K562 (cell line): Measurements from ENCODE around the gene CASTOR1. TPM values are rescaled to one million over a fixed set of nuclear protein-coding genes. Genes with fewer than 3 reads are reported as not detected.

Experiments
- ARHGAP35 ChIP-seq: fragments of 450-650 bp; IDR thresholded peaks from 2 replicates; pipeline ENCODE4 v1.6.1; 2018; ENCODE audit not compliant: partially characterized antibody
- BHLHE40 ChIP-seq: IDR thresholded peaks from 2 replicates; pipeline ENCODE4 v1.6.1; 2011; ENCODE audit warnings: low read length, improper control_type of control experiment
- CBX2 ChIP-seq: fragments of 200-600 bp; sonication (generic); IDR thresholded peaks from one replicate; pipeline ENCODE4 v1.6.1; 2012; ENCODE audit warnings: mild to moderate bottlenecking, low read length, inconsistent platforms; ENCODE audit not compliant: insufficient read depth, poor library complexity, severe bottlenecking
- DIDO1 ChIP-seq: fragments of 450-650 bp; IDR thresholded peaks from 2 replicates; pipeline ENCODE4 v1.6.1; 2016; ENCODE audit warnings: low read depth, missing biosample characterization, missing genetic modification characterization
- EP300 ChIP-seq: IDR thresholded peaks from 2 replicates; pipeline ENCODE4 v1.6.1; 2012; ENCODE audit warnings: low read length, improper control_type of control experiment
- HDAC1 ChIP-seq, 2 experiments: fragments of 450-650 bp; IDR thresholded peaks; 2 replicates each; pipeline ENCODE4 v1.6.1; 2016 to 2017; ENCODE audit warnings: inconsistent platforms in 1 of 2, mild to moderate bottlenecking in 1 of 2, moderate library complexity in 1 of 2
- NCOA1 ChIP-seq: fragments of 450-650 bp; IDR thresholded peaks from 2 replicates; pipeline ENCODE4 v1.6.1; 2016; ENCODE audit warnings: low read depth
- NCOR1 ChIP-seq: fragments of 450-650 bp; IDR thresholded peaks from 2 replicates; pipeline ENCODE4 v1.6.1; 2016; ENCODE audit warnings: mild to moderate bottlenecking, moderate library complexity
- PHF21A ChIP-seq: fragments of 450-650 bp; IDR thresholded peaks from 2 replicates; pipeline ENCODE4 v1.6.1; 2017; ENCODE audit warnings: low read depth, borderline replicate concordance
- POLR2A ChIP-seq: fragments of 450-650 bp; conservative IDR thresholded peaks from 2 replicates; pipeline ENCODE4 v1.6.1; 2016
- POLR3G ChIP-seq: IDR thresholded peaks from 2 replicates; pipeline ENCODE4 v1.6.1; 2011; ENCODE audit not compliant: insufficient read length, insufficient replicate concordance; ENCODE audit errors: extremely low read depth
- RCOR1 ChIP-seq, 2 experiments: IDR thresholded peaks; 2 replicates each; pipeline ENCODE4 v1.6.1; 2012; ENCODE audit warnings: low read depth in 2 of 2, low read length in 2 of 2, borderline replicate concordance in 1 of 2, improper control_type of control experiment in 1 of 2
- SMARCA4 ChIP-seq: fragments of 450-650 bp; IDR thresholded peaks from 2 replicates; pipeline ENCODE4 v1.6.1; 2016
- SMARCC2 ChIP-seq: fragments of 450-650 bp; IDR thresholded peaks from 2 replicates; pipeline ENCODE4 v1.6.1; 2017; ENCODE audit warnings: antibody characterized with exemption, moderate library complexity, mild to moderate bottlenecking, low read depth
- SMC3 ChIP-seq: conservative IDR thresholded peaks from 2 replicates; pipeline ENCODE4 v1.6.1; 2011; ENCODE audit warnings: low read depth, low read length, improper control_type of control experiment; ENCODE audit not compliant: insufficient read depth
- STAG1 ChIP-seq: sonication (generic); formaldehyde crosslinking; IDR thresholded peaks from 2 replicates; pipeline ENCODE4 v1.5.0; 2020; ENCODE audit warnings: missing genetic modification reagents, borderline replicate concordance
- U2AF1 ChIP-seq: fragments of 200-400 bp; formaldehyde crosslinking; optimal IDR thresholded peaks from 2 replicates; pipeline ENCODE3; 2017; ENCODE audit warnings: mild to moderate bottlenecking, low read depth, low read length, moderate library complexity
- ZC3H11A ChIP-seq: IDR thresholded peaks from 2 replicates; pipeline ENCODE4 v1.6.1; 2012; ENCODE audit warnings: low read depth, low read length, improper control_type of control experiment
- ZNF140 ChIP-seq: fragments of 250-450 bp; sonication (Bioruptor Pico); IDR thresholded peaks from 2 replicates; pipeline ENCODE4 v1.8.0; 2021; ENCODE audit warnings: moderate library complexity, mild to moderate bottlenecking, inconsistent platforms
- ZNF696 ChIP-seq: fragments of 250-450 bp; sonication (Bioruptor Pico); conservative IDR thresholded peaks from 2 replicates; pipeline ENCODE4 v1.4.0; 2020; ENCODE audit warnings: mild to moderate bottlenecking, moderate library complexity
- ZNF76 ChIP-seq: fragments of 250-450 bp; sonication (Bioruptor Pico); IDR thresholded peaks from 2 replicates; pipeline ENCODE4 v1.4.0; 2020; ENCODE audit warnings: mild to moderate bottlenecking, moderate library complexity, borderline replicate concordance
- ZSCAN29 ChIP-seq: fragments of 450-650 bp; IDR thresholded peaks from 2 replicates; pipeline ENCODE4 v1.6.1; 2017
- polyA plus RNA-seq, 8 experiments: library from polyadenylated mRNA; depleted of rRNA in 4 of 8; stranded (reverse) in 5 of 8; unstranded in 3 of 8; fragments of >200 nt; fragmentation: Nextera tagmentation in 2 of 8; fragmentation: Illumina TruSeq in 1 of 8; extraction: Ambion mirVana in 2 of 8; extraction: Trizol in 1 of 8; gene quantifications; 2 replicates each; pipeline versions ENCODE4 v1.2.1 to v1.2.3, GENCODE V29; 2011 to 2014; ENCODE audit warnings: inconsistent platforms in 1 of 8, missing spikeins in 1 of 8
- total RNA-seq, 7 experiments: library from RNA; depleted of rRNA in 6 of 7; stranded (reverse); fragments of >200 nt in 6 of 7; fragmentation: Illumina TruSeq in 2 of 7; extraction: Trizol in 2 of 7; gene quantifications; 2 replicates each; pipeline versions ENCODE4 v1.2.1 to v1.2.3, GENCODE V29; 2011 to 2021; ENCODE audit warnings: low replicate concordance in 1 of 7
- TF ChIP-seq, protein P1 (sequence below): fragments of 200-800 bp; sonication (Bioruptor generic); IDR thresholded peaks from 2 replicates; pipeline ENCODE4 v1.6.1; 2017; ENCODE audit warnings: missing genetic modification characterization, missing compliant biosample characterization
- TF ChIP-seq, protein P2 (sequence below): fragments of 450-650 bp; formaldehyde crosslinking; IDR thresholded peaks from 2 replicates; pipeline ENCODE4 v1.4.0; 2020; ENCODE audit warnings: mild to moderate bottlenecking, mixed read lengths
- TF ChIP-seq, protein P3 (sequence below): fragments of 250-450 bp; sonication (Bioruptor Pico); IDR thresholded peaks from 2 replicates; pipeline ENCODE4 v1.5.0; 2020; ENCODE audit warnings: mild to moderate bottlenecking, borderline replicate concordance
- TF ChIP-seq, protein P4 (sequence below): fragments of 250-450 bp; sonication (Bioruptor Pico); IDR thresholded peaks from 2 replicates; pipeline ENCODE4 v1.8.0; 2021; ENCODE audit warnings: moderate library complexity, mild to moderate bottlenecking, inconsistent platforms

The CASTOR1 gene
- total and polyA plus RNA-seq, 9 of the 15 experiments (the other 6 are each of a cell fraction or from before 2014, with no cell fraction given): 0.35 to 2.6 (median 1.1) TPM

DNA sequence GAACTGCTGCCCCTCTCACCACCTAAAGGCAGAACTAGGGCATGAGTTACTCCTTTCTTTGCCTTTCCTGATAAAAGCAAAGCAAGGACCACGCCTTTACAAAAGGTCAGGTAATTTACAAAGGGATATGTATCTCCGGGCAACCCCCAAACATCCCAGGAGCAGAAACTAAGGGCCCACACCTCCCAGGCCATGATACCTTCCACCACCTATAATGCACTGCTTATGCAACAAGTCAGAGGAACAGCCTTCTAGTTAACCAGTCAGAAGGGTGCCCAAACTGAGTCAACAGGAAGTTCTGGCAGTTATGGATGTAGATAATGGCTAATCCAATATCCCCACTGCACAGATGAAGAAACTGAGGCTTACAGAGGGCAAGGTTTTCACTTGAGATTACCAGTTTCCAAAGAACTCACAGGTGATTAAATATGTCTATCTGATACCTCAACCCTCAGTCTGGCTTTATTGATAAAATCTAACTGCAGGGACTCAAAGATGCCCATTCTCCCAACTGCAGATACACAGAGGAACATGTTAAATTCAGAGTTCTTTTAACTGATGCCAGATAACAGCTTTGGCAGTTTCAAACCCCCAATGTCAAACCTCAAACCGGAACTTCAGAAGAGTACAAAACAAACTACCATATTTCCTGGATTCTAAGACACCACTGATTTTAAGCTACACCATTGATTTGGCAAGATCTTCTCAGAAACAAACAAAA lies 16.8 kb upstream of the CASTOR1 start (continued):
- peak; percentile 36; the same call in 1 of the 2 replicates for TF ChIP-seq NCOR1
- TF ChIP-seq U2AF1: no peak
- TF ChIP-seq, protein P1, sequence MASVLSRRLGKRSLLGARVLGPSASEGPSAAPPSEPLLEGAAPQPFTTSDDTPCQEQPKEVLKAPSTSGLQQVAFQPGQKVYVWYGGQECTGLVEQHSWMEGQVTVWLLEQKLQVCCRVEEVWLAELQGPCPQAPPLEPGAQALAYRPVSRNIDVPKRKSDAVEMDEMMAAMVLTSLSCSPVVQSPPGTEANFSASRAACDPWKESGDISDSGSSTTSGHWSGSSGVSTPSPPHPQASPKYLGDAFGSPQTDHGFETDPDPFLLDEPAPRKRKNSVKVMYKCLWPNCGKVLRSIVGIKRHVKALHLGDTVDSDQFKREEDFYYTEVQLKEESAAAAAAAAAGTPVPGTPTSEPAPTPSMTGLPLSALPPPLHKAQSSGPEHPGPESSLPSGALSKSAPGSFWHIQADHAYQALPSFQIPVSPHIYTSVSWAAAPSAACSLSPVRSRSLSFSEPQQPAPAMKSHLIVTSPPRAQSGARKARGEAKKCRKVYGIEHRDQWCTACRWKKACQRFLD (CRISPR knock-in tag): no peak
- no peak for TF ChIP-seq ZSCAN29
- TF ChIP-seq ZNF696 (CRISPR knock-in tag): no peak
- no peak for TF ChIP-seq SMARCC2
- peak in 1 of 2 experiments; percentile 74; a peak in 1 of 4 replicates for TF ChIP-seq RCOR1 (IDR thresholded peaks at IDR 0.05; ENCODE audit: borderline replicate concordance in 1 of 2, low read depth in 2 of 2, low read length in 2 of 2)
- no peak for TF ChIP-seq ZC3H11A
- TF ChIP-seq SMARCA4: 0 out of 2 replicates have a peak, but pooled peaks have one; percentile 21
- TF ChIP-seq, protein P2, sequence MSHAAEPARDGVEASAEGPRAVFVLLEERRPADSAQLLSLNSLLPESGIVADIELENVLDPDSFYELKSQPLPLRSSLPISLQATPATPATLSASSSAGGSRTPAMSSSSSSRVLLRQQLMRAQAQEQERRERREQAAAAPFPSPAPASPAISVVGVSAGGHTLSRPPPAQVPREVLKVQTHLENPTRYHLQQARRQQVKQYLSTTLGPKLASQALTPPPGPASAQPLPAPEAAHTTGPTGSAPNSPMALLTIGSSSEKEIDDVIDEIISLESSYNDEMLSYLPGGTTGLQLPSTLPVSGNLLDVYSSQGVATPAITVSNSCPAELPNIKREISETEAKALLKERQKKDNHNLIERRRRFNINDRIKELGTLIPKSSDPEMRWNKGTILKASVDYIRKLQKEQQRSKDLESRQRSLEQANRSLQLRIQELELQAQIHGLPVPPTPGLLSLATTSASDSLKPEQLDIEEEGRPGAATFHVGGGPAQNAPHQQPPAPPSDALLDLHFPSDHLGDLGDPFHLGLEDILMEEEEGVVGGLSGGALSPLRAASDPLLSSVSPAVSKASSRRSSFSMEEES (CRISPR knock-in tag): no peak
- no peak for TF ChIP-seq DIDO1 (tag)
- TF ChIP-seq BHLHE40: no peak
- TF ChIP-seq ARHGAP35: no peak
- TF ChIP-seq PHF21A: no peak
- TF ChIP-seq, protein P3, sequence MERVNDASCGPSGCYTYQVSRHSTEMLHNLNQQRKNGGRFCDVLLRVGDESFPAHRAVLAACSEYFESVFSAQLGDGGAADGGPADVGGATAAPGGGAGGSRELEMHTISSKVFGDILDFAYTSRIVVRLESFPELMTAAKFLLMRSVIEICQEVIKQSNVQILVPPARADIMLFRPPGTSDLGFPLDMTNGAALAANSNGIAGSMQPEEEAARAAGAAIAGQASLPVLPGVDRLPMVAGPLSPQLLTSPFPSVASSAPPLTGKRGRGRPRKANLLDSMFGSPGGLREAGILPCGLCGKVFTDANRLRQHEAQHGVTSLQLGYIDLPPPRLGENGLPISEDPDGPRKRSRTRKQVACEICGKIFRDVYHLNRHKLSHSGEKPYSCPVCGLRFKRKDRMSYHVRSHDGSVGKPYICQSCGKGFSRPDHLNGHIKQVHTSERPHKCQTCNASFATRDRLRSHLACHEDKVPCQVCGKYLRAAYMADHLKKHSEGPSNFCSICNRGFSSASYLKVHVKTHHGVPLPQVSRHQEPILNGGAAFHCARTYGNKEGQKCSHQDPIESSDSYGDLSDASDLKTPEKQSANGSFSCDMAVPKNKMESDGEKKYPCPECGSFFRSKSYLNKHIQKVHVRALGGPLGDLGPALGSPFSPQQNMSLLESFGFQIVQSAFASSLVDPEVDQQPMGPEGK (CRISPR knock-in tag): no peak
- no peak for TF ChIP-seq CBX2
- no peak for TF ChIP-seq STAG1 (CRISPR knock-in tag)
- no peak for TF ChIP-seq NCOA1
- no peak for TF ChIP-seq ZNF76
- TF ChIP-seq SMC3: no peak
- no peak for TF ChIP-seq ZNF140 (CRISPR knock-in tag)
- peak in 1 of 2 experiments; percentile 60; a peak in 2 of 4 replicates for TF ChIP-seq HDAC1 (IDR thresholded peaks at IDR 0.05)
- no peak for TF ChIP-seq POLR2A
- TF ChIP-seq, protein P4, sequence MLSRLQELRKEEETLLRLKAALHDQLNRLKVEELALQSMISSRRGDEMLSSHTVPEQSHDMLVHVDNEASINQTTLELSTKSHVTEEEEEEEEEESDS: no peak
- no peak; the same call in 1 of the 2 replicates for TF ChIP-seq EP300
- no peak for TF ChIP-seq POLR3G
